ENCODE data around the gene TPSAB1. TPM values are rescaled to one million over a fixed set of nuclear protein-coding genes. Genes with fewer than 3 reads are reported as not detected.
"Not testable (repeated sequence)": the region's sequence is repeated elsewhere in the genome, so short reads cannot be mapped to it uniquely, and the experiment has no call there.

Gene TPSAB1
- total RNA-seq, 2 donors from 2014 or later, result 12.2 to 48.3 TPM

DNA sequence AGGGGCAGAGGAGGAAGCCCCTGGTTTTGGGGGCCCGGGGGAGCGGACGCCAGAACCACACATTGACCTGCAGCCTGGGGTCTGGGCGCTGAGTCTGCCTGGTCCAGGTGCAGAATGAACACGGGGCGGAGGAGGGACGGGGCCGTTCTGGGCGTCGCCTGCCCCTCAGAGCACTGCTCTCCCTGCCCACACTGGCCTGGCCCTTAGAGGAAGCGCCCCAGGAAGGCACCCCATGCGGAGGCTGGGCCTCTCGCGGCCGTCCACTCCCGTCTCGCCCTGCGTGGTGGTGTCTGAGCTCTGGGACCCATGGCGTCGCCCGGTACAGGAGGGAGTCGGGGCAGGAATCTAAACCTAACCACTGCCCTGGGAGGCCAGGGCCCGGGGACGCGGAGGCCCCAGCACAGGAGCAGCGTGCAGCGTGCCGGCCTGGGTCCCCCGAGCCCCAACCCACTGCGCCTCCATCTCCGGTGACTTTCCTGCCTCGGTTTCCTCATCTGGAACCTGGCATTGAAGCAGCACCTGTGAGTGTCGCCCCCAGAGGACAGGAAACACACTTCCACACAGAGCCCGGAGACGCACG, 19.7 kb downstream of the TPSAB1 start:
- intact Hi-C loops (cut with DNase I), result no loop called here

DNA sequence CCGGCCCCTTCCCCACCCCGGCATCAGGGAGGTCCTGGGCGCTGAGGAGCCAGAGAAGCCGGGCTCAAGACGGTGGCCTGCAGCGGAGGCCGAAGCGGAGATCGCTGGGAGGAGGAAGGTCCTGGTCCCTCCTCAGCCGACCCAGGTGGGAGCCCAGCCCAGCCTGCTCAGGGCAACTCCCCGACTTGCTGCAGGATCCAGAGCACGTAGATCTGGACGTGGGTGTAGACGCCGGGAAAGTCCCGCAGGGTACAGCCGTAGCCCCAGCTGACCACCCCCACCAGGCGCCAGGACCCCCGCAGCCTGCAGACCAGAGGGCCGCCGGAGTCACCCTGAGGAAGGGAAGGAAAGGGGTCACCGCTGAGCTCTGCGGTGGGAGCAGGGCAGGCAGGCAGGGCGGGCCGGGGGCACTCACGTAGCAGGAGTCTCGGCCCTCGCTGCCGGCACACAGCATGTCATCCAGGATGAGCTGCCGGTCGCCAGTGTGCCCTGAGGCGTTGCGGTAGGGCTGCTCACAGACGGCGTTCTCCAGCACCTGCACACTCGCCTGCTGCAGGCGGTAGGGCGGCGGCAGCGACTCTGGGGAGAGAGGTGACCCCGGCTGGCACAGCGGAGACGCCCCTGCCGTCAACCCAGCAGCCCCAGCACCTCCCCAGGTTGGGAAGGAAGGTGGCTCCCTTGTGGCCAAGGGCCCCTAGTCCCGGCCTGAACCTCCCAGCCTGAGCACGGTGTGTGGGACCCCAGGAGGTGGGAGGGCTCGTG, 20.8 kb downstream of the TPSAB1 start:
- DNase-seq (ENCODE audit: low spot score), result no peak
- intact Hi-C loops (cut with DNase I), result no loop called here

More for the DNA sequence above, 19.7 kb downstream of the TPSAB1 start:
- DNase-seq (ENCODE audit: low spot score), result no peak

DNA sequence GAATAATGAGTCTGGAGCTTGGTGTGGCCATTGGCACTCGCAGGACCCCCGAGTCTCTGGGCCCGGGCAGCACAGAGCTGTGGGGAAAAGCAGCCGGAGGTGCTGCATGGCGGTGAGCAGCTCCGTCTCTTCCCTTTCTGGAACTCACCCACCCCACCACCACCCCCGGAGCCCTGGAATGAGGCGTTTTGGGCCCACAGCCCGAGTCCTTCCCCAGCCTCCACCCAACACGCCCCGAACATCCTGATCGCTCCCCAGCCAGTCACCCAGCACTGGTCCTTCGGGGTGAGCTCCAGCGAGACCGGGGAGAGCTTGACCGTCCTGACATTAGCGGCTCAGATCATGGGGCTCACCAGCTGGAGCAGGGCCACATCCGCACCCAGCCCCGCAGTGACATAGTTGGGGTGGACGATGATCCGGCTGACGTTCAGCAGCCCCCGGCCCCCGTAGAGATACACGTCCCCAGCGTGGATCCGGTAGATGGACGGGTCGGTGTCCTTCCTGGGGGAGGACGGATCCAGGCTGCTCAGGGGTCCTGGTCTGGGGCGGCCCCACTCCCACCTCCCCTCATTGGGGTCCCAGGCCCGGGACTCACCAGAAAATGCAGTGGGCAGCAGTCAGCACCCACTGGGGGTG, 21.8 kb downstream of the TPSAB1 start:
- DNase-seq (ENCODE audit: low spot score), result no peak
- intact Hi-C loops (cut with DNase I), result no loop called here

GRCh38 chr16:1262846-1263221, 22.3 kb downstream of the TPSAB1 start:
- intact Hi-C loops (cut with DNase I), result no loop called here
- no peak for DNase-seq (ENCODE audit: low spot score)

- intact Hi-C loops (cut with DNase I), result no loop called here
- no peak for DNase-seq (ENCODE audit: low spot score)
Observed at GRCh38 chr16:1263591-1264344, 23.3 kb downstream of the TPSAB1 start.

DNA sequence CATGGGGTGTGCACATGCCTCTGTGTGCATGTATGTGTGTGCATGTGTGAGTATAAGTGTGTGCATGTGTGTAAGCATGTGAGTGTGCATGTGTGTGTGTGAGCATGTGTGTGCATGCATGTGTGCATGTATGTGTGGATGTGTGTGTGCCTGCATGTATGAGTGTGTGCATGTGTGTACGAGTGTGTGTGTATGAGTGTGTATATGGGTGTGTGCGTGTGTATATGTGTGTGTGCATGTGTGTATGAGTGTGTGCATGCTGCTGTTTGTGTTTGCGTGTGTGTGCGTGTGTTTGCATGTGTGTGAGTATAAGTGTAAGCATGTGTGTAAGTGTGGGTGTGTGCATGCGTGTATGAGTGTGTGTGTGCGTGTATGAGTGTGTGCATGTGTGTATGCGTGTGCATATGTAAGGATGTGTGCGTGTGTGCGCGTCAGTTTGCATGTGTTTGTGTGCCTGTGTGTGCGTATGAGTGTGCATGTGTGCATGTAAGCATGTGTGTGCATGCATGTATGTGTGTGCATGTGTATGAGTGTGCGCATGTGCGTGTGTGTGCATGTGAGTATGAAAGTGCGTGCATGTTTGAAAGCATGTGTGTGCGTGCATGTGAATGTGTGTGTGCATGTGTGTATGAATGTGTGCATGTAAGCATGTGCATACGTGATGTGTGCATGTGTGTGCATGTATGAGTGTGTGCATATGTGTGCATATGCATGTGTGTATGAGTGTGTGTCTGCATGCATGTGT, 24.0 kb downstream of the TPSAB1 start:
- intact Hi-C loops (cut with DNase I), result no loop called here
- no peak for DNase-seq (ENCODE audit: low spot score)

DNA sequence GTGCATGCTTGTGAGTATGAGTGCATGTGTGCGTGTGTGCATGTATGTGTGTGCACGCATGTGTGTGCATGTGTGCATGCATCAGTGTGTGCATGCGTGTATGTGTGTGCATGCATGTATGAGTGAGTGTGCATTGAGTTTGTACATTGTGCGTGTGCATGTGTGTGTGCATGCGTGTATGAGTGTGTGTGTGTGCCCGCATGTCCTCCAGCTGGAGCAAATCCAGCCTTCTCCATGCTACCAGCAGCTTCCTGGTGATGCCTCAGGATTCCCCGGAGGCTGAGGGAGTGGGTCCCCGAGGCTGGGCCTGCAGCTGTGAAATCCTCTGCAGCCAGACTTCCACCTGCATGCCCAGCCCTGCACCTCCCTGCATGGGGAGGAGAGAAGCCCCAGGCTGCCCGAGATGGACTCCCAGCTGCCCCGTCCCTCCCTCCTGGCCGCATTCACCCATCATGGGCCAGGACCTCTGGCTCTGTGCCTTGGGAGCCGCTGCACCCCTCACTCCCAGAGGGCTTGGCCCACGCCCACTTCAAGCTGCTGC, 24.7 kb downstream of the TPSAB1 start:
- DNase-seq (ENCODE audit: low spot score), result no peak
- intact Hi-C loops (cut with DNase I), result no loop called here

GRCh38 chr16:1265826-1266225, 25.3 kb downstream of the TPSAB1 start:
- intact Hi-C loops (cut with DNase I), result no loop called here
- DNase-seq (ENCODE audit: low spot score), result no peak

DNA sequence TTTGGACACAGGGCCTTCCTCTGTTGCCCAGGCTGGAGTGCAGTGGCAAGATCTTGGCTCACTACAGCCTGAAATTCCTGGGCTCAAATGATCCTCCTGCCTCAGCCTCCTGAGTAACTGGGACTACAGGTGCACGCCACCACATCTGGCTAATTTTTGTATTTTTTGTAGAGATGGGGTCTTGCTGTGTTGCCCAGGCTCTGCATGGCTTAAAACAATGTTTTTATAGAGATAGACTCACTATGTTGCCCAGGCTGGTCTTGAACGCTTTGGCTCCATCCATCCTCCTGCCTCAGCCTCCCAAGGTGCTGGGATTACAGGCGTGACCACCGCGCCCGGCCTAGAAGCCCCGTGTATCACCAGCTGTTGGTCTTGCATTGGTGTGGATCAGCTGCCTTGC, 28.9 kb downstream of the TPSAB1 start:
- intact Hi-C loops (cut with DNase I); DNase-seq (ENCODE audit: low spot score): not testable (repeated sequence)

GRCh38 chr16:1271380-1271723, 30.8 kb downstream of the TPSAB1 start:
- intact Hi-C loops (cut with DNase I), result no loop called here
- DNase-seq (ENCODE audit: low spot score), result no peak

DNA sequence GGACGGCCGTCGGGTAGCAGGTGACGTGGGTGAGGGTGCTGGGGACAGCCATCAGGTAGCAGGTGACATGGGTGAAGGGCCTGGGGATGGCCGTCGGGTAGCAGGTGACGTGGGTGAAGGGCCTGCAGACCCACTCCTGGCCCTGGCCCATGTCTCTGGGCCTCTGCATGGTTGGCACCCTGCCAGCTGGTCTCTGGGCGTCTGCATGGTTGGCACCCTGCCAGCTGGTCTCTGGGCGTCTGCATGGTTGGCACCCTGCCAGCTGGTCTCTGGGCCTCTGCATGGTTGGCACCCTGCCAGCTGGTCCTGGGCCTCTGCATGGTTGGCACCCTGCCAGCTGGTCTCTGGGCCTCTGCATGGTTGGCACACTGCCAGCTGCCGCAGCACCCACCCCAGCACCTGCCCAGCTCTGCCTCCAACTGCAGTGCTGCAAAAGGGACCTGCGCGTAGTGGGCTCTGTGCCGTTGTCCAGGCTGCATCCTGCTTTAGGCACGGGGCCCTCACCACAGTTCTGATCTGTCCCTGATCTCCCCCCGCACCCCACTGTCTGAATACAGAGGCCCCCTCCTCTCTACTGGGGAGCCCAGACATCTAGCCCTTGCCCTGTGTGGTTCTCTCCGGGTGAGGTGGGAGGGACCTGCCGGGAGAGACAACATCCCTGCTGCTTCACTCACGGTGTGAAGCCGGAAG, 31.4 kb downstream of the TPSAB1 start:
- intact Hi-C loops (cut with DNase I); DNase-seq (ENCODE audit: low spot score): not testable (repeated sequence)

- intact Hi-C loops (cut with DNase I), result no loop called here
- DNase-seq (ENCODE audit: low spot score), result no peak
Observed at GRCh38 chr16:1272453-1273198, 32.1 kb downstream of the TPSAB1 start.

DNA sequence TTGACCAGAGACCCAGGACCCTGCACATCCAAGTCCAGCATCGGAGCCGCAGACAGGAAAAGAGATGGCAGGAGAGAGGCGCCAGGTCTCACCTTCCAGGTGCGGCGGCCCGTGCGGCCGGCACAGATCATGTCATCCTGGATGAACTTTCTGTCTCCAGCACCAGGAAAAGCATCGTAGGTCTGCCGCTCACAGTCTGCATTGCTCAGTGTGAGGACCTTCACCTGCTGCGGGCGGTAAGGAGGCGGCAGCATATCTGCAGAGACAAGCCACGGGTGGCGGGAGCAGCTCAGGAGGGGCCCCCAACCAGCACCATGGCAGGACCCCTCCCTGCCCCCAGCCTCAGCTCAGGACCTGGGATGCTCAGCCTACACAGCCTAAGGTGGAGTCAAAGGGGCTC, 33.3 kb downstream of the TPSAB1 start:
- intact Hi-C loops (cut with DNase I), result no loop called here
- no peak for DNase-seq (ENCODE audit: low spot score)

- intact Hi-C loops (cut with DNase I), result no loop called here
- DNase-seq (ENCODE audit: low spot score), result no peak
Observed at GRCh38 chr16:1274767-1275166, 34.3 kb downstream of the TPSAB1 start.

GRCh38 chr16:1275791-1276579, 35.5 kb downstream of the TPSAB1 start:
- intact Hi-C loops (cut with DNase I), result no loop called here
- no peak for DNase-seq (ENCODE audit: low spot score)

DNA sequence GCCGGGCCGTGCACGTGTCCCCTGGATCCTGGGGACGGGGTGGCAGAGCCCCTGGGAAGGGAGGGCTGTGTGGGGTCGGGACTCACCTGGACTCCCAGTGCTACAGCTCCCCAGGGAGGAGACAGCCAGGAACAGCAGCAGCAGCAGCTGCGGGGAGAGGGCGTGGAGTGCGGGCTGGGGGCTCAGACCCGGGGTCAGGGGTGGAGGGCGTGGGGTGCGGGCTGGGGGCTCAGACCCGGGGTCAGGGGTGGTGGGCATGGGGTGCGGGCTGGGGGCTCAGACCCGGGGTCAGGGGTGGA, 36.0 kb downstream of the TPSAB1 start:
- no peak for DNase-seq (ENCODE audit: low spot score)
- intact Hi-C loops (cut with DNase I), result no loop called here

DNA sequence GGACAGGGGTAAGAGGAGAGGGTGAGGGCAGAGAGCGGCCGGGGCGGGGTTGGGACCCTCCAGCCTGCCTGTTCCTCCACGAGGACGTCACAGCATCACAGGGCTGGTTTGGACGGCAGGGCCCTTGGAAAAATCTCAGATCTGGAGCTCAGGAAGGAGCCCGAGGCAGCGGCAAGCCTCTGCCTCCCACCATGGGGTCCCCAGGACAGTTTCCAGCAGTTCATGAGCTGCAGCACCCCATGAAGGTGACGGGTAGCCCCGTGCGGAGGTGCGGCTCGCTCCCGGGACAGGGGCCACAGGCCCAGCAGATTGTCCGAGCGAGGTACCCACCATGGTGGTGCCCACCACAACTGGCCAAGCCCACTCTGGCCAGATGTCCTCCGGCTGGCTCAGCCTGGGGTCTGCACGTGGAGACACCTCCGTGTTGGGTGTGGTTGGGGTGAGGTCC, 36.7 kb downstream of the TPSAB1 start:
- intact Hi-C loops (cut with DNase I), result no loop called here
- no peak for DNase-seq (ENCODE audit: low spot score)

Data from posterior vena cava (tissue), 2 donors.